ENCODE measurements around the gene PRCD.

DNA sequence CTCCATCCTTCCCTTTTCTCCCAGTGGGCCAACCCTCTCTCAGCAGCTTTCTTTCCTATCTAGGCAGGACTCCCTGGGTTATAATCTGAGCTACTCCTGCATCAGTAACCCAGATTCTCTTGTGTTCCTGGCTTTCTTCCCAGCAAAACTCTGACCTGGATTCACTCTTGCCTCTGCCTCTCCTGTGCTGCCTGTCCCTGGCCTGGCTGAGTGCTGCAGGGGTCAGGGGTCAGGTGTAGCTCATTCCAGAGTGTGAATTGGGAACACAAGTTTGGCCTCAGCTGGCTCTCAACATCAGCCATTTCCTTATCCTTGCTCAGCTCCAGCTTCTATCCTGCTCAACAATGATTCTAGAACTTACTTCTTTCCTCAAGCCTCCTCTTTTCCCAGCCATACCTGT lies 48.3 kb downstream of the PRCD start:
- TF ChIP-seq, protein P1, sequence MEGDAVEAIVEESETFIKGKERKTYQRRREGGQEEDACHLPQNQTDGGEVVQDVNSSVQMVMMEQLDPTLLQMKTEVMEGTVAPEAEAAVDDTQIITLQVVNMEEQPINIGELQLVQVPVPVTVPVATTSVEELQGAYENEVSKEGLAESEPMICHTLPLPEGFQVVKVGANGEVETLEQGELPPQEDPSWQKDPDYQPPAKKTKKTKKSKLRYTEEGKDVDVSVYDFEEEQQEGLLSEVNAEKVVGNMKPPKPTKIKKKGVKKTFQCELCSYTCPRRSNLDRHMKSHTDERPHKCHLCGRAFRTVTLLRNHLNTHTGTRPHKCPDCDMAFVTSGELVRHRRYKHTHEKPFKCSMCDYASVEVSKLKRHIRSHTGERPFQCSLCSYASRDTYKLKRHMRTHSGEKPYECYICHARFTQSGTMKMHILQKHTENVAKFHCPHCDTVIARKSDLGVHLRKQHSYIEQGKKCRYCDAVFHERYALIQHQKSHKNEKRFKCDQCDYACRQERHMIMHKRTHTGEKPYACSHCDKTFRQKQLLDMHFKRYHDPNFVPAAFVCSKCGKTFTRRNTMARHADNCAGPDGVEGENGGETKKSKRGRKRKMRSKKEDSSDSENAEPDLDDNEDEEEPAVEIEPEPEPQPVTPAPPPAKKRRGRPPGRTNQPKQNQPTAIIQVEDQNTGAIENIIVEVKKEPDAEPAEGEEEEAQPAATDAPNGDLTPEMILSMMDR (optimal IDR thresholded peaks at IDR 0.05 in 1 of 3, IDR thresholded peaks at IDR 0.05 in 1 of 3, conservative IDR thresholded peaks at IDR 0.05 in 1 of 3; ENCODE audit: extremely low read depth in 1 of 3, insufficient read depth in 2 of 3, low read length in 3 of 3), result no peak
- no peak for TF ChIP-seq EZH2 (IDR thresholded peaks at IDR 0.05; ENCODE audit: low read length)

Data from keratinocyte (primary cell).